ENCODE results near the gene ARL4A.

ARL4A gene

GRCh38 chr7:12721286-12721830 is 33.9 kb downstream of the ARL4A start:
- no peak for FAIRE-seq

GRCh38 chr7:12722136-12722535 is 34.7 kb downstream of the ARL4A start:
- TF ChIP-seq TAF1 (IDR thresholded peaks at IDR 0.05; ENCODE audit: low read depth, low read length), result no peak
- TF ChIP-seq PAX5 (IDR thresholded peaks at IDR 0.05; ENCODE audit: insufficient read depth, low read length, severe bottlenecking), result no peak
- TF ChIP-seq POLR2A (IDR thresholded peaks at IDR 0.05; ENCODE audit: low read depth, low read length), result no peak
- no peak for TF ChIP-seq POLR2AphosphoS5 (IDR thresholded peaks at IDR 0.05; ENCODE audit: low read depth, low read length)
- no peak for TF ChIP-seq POU2F2 (IDR thresholded peaks at IDR 0.05; ENCODE audit: low read depth, low read length)
- no peak for FAIRE-seq
- no peak for DNase-seq (ENCODE audit: insufficient read length, low spot score)

More at GRCh38 chr7:12721286-12721830, 33.9 kb downstream of the ARL4A start:
- TF ChIP-seq POLR2A (IDR thresholded peaks at IDR 0.05; ENCODE audit: low read depth, low read length), result no peak
- TF ChIP-seq POU2F2 (IDR thresholded peaks at IDR 0.05; ENCODE audit: low read depth, low read length), result no peak
- no peak for TF ChIP-seq SPI1 (IDR thresholded peaks at IDR 0.05; ENCODE audit: low read depth, low read length)
- DNase-seq (ENCODE audit: insufficient read length, low spot score), result no peak

- TF ChIP-seq TAF1 (IDR thresholded peaks at IDR 0.05; ENCODE audit: low read depth, low read length), result no peak
- TF ChIP-seq POLR2AphosphoS5 (IDR thresholded peaks at IDR 0.05; ENCODE audit: low read depth, low read length), result no peak
- TF ChIP-seq POU2F2 (IDR thresholded peaks at IDR 0.05; ENCODE audit: low read depth, low read length), result no peak
- TF ChIP-seq POLR2A (IDR thresholded peaks at IDR 0.05; ENCODE audit: low read depth, low read length), result no peak
- no peak for TF ChIP-seq PAX5 (IDR thresholded peaks at IDR 0.05; ENCODE audit: insufficient read depth, low read length, severe bottlenecking)
- TF ChIP-seq SPI1 (IDR thresholded peaks at IDR 0.05; ENCODE audit: low read depth, low read length), result no peak
- DNase-seq (ENCODE audit: insufficient read length, low spot score) (no peak), FAIRE-seq (no peak)
Observed at GRCh38 chr7:12722636-12723605, 35.5 kb downstream of the ARL4A start.

- FAIRE-seq (no peak), DNase-seq (ENCODE audit: insufficient read length, low spot score) (no peak)
- TF ChIP-seq PAX5 (IDR thresholded peaks at IDR 0.05; ENCODE audit: insufficient read depth, low read length, severe bottlenecking) (no peak), POLR2A (IDR thresholded peaks at IDR 0.05; ENCODE audit: low read depth, low read length) (no peak), SPI1 (IDR thresholded peaks at IDR 0.05; ENCODE audit: low read depth, low read length) (no peak), POLR2AphosphoS5 (IDR thresholded peaks at IDR 0.05; ENCODE audit: low read depth, low read length) (no peak), TAF1 (IDR thresholded peaks at IDR 0.05; ENCODE audit: low read depth, low read length) (no peak), POU2F2 (IDR thresholded peaks at IDR 0.05; ENCODE audit: low read depth, low read length) (no peak)
Observed at GRCh38 chr7:12725575-12726316, 38.3 kb downstream of the ARL4A start.

- DNase-seq (ENCODE audit: insufficient read length, low spot score), result no peak
- no peak for TF ChIP-seq POU2F2 (IDR thresholded peaks at IDR 0.05; ENCODE audit: low read depth, low read length)
- TF ChIP-seq TAF1 (IDR thresholded peaks at IDR 0.05; ENCODE audit: low read depth, low read length), result no peak
- no peak for TF ChIP-seq SPI1 (IDR thresholded peaks at IDR 0.05; ENCODE audit: low read depth, low read length)
- no peak for TF ChIP-seq POLR2AphosphoS5 (IDR thresholded peaks at IDR 0.05; ENCODE audit: low read depth, low read length)
- no peak for TF ChIP-seq PAX5 (IDR thresholded peaks at IDR 0.05; ENCODE audit: insufficient read depth, low read length, severe bottlenecking)
- TF ChIP-seq POLR2A (IDR thresholded peaks at IDR 0.05; ENCODE audit: low read depth, low read length), result no peak
- FAIRE-seq, result no peak
Observed at GRCh38 chr7:12726908-12727307, 39.5 kb downstream of the ARL4A start.

GRCh38 chr7:12727455-12728191 is 40.2 kb downstream of the ARL4A start:
- no peak for TF ChIP-seq SPI1 (IDR thresholded peaks at IDR 0.05; ENCODE audit: low read depth, low read length)
- TF ChIP-seq POLR2AphosphoS5 (IDR thresholded peaks at IDR 0.05; ENCODE audit: low read depth, low read length), result no peak
- TF ChIP-seq PAX5 (IDR thresholded peaks at IDR 0.05; ENCODE audit: insufficient read depth, low read length, severe bottlenecking), result no peak
- no peak for TF ChIP-seq POLR2A (IDR thresholded peaks at IDR 0.05; ENCODE audit: low read depth, low read length)
- no peak for DNase-seq (ENCODE audit: insufficient read length, low spot score)
- no peak for FAIRE-seq

- FAIRE-seq, result no peak
- DNase-seq (ENCODE audit: insufficient read length, low spot score), result no peak
- TF ChIP-seq POLR2AphosphoS5 (IDR thresholded peaks at IDR 0.05; ENCODE audit: low read depth, low read length) (no peak), SPI1 (IDR thresholded peaks at IDR 0.05; ENCODE audit: low read depth, low read length) (no peak), POU2F2 (IDR thresholded peaks at IDR 0.05; ENCODE audit: low read depth, low read length) (no peak), PAX5 (IDR thresholded peaks at IDR 0.05; ENCODE audit: insufficient read depth, low read length, severe bottlenecking) (no peak), TAF1 (IDR thresholded peaks at IDR 0.05; ENCODE audit: low read depth, low read length) (no peak), POLR2A (IDR thresholded peaks at IDR 0.05; ENCODE audit: low read depth, low read length) (no peak)
Observed at GRCh38 chr7:12728192-12728538, 40.7 kb downstream of the ARL4A start.

- no peak for TF ChIP-seq POLR2AphosphoS5 (IDR thresholded peaks at IDR 0.05; ENCODE audit: low read depth, low read length)
- TF ChIP-seq POU2F2 (IDR thresholded peaks at IDR 0.05; ENCODE audit: low read depth, low read length), result no peak
- no peak for TF ChIP-seq PAX5 (IDR thresholded peaks at IDR 0.05; ENCODE audit: insufficient read depth, low read length, severe bottlenecking)
- TF ChIP-seq TAF1 (IDR thresholded peaks at IDR 0.05; ENCODE audit: low read depth, low read length), result no peak
- TF ChIP-seq SPI1 (IDR thresholded peaks at IDR 0.05; ENCODE audit: low read depth, low read length), result no peak
- DNase-seq (ENCODE audit: insufficient read length, low spot score), result no peak
- no peak for FAIRE-seq
Observed at GRCh38 chr7:12729112-12729511, 41.7 kb downstream of the ARL4A start.

- FAIRE-seq (no peak), DNase-seq (ENCODE audit: insufficient read length, low spot score) (no peak)
- no peak for TF ChIP-seq SPI1 (IDR thresholded peaks at IDR 0.05; ENCODE audit: low read depth, low read length)
- TF ChIP-seq POLR2A (IDR thresholded peaks at IDR 0.05; ENCODE audit: low read depth, low read length), result no peak
- TF ChIP-seq TAF1 (IDR thresholded peaks at IDR 0.05; ENCODE audit: low read depth, low read length), result no peak
- TF ChIP-seq PAX5 (IDR thresholded peaks at IDR 0.05; ENCODE audit: insufficient read depth, low read length, severe bottlenecking), result no peak
- no peak for TF ChIP-seq POLR2AphosphoS5 (IDR thresholded peaks at IDR 0.05; ENCODE audit: low read depth, low read length)
- TF ChIP-seq POU2F2 (IDR thresholded peaks at IDR 0.05; ENCODE audit: low read depth, low read length), result no peak
Observed at GRCh38 chr7:12730523-12730922, 43.1 kb downstream of the ARL4A start.

Data from GM12891 (cell line).